ENCODE results near the gene NRBF2.

DNA sequence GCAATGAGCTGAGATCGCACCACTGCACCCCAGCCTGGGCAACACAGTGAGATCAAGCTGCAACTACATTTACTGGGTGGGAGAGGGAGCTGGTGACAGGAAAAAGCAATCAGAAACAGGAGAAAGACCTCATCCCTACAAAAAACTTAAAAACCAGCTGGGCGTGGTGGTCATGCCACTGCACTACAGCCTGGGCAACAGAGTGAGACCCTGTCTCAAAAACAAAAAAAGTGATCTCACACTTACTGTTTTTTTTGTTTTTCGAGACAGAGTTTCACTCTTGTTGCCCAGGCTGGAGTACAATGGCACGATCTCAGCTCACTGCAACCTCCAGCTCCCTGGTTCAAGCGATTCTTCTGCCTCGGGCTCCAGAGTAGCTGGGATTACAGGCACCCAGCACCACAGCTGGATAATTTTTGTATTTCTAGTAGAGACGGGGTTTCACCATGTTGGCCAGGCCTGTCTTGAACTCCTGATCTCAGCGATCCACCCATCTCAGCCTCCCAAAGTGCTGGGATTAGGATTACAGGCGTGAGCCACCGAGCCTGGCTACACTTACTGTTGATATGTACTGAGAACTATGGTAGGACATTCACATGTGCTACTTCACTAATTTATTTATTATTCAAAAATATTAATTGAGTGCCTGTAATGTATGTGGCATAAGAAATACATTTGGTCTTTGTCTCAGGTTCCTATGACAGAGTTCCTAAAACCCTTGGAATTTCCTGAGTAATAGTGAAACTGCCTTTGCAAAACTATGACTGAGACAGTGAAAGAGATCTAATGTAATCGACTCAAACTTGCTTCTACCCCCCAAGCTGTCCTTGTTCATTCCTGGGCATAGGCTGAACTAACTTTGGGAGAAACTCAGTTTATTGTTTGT is 27.7 kb upstream of the NRBF2 start:
- TF ChIP-seq, protein P1, sequence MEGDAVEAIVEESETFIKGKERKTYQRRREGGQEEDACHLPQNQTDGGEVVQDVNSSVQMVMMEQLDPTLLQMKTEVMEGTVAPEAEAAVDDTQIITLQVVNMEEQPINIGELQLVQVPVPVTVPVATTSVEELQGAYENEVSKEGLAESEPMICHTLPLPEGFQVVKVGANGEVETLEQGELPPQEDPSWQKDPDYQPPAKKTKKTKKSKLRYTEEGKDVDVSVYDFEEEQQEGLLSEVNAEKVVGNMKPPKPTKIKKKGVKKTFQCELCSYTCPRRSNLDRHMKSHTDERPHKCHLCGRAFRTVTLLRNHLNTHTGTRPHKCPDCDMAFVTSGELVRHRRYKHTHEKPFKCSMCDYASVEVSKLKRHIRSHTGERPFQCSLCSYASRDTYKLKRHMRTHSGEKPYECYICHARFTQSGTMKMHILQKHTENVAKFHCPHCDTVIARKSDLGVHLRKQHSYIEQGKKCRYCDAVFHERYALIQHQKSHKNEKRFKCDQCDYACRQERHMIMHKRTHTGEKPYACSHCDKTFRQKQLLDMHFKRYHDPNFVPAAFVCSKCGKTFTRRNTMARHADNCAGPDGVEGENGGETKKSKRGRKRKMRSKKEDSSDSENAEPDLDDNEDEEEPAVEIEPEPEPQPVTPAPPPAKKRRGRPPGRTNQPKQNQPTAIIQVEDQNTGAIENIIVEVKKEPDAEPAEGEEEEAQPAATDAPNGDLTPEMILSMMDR (IDR thresholded peaks at IDR 0.05; ENCODE audit: insufficient read depth, low read length): no peak
- no peak for TF ChIP-seq POLR2AphosphoS5 (IDR thresholded peaks at IDR 0.05; ENCODE audit: low read depth)
- TF ChIP-seq, protein P2, sequence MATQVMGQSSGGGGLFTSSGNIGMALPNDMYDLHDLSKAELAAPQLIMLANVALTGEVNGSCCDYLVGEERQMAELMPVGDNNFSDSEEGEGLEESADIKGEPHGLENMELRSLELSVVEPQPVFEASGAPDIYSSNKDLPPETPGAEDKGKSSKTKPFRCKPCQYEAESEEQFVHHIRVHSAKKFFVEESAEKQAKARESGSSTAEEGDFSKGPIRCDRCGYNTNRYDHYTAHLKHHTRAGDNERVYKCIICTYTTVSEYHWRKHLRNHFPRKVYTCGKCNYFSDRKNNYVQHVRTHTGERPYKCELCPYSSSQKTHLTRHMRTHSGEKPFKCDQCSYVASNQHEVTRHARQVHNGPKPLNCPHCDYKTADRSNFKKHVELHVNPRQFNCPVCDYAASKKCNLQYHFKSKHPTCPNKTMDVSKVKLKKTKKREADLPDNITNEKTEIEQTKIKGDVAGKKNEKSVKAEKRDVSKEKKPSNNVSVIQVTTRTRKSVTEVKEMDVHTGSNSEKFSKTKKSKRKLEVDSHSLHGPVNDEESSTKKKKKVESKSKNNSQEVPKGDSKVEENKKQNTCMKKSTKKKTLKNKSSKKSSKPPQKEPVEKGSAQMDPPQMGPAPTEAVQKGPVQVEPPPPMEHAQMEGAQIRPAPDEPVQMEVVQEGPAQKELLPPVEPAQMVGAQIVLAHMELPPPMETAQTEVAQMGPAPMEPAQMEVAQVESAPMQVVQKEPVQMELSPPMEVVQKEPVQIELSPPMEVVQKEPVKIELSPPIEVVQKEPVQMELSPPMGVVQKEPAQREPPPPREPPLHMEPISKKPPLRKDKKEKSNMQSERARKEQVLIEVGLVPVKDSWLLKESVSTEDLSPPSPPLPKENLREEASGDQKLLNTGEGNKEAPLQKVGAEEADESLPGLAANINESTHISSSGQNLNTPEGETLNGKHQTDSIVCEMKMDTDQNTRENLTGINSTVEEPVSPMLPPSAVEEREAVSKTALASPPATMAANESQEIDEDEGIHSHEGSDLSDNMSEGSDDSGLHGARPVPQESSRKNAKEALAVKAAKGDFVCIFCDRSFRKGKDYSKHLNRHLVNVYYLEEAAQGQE (IDR thresholded peaks at IDR 0.05; ENCODE audit: insufficient replicate concordance, low read depth): no peak

Measured in HL-60 (cell line).